HepG2 (cell line): ENCODE measurements around the gene HEY2. TPM values are rescaled to one million over a fixed set of nuclear protein-coding genes. Genes with fewer than 3 reads are reported as not detected.

ENCODE experiments used
- FOXK1 ChIP-seq: sonication (generic); formaldehyde crosslinking; IDR thresholded peaks from 2 replicates; pipeline ENCODE4 v1.4.0; 2020; ENCODE audit warnings: low read depth, missing genetic modification reagents, borderline replicate concordance
- IRF2 ChIP-seq: IDR thresholded peaks from 2 replicates; pipeline ENCODE4 v1.6.1; 2018; ENCODE audit warnings: missing genetic modification reagents, missing compliant biosample characterization
- PAX8 ChIP-seq: sonication (generic); formaldehyde crosslinking; IDR thresholded peaks from 2 replicates; pipeline ENCODE4 v1.8.0; 2022; ENCODE audit warnings: mild to moderate bottlenecking, missing genetic modification reagents, borderline replicate concordance
- RAD21 ChIP-seq: fragments of 450-650 bp; formaldehyde crosslinking; IDR thresholded peaks from 2 replicates; pipeline ENCODE4 v1.5.0; 2020; ENCODE audit warnings: mild to moderate bottlenecking
- RBM22 ChIP-seq: fragments of 200-400 bp; formaldehyde crosslinking; optimal IDR thresholded peaks from 2 replicates; pipeline ENCODE3; 2017; ENCODE audit warnings: mild to moderate bottlenecking, low read length, moderate library complexity
- SMC3 ChIP-seq: IDR thresholded peaks from 2 replicates; pipeline ENCODE4 v1.6.1; 2011; ENCODE audit warnings: low read length, improper control_type of control experiment
- SMYD3 ChIP-seq: sonication (generic); formaldehyde crosslinking; IDR thresholded peaks from 2 replicates; pipeline ENCODE4 v1.8.1; 2023; ENCODE audit warnings: mild to moderate bottlenecking, missing genetic modification reagents
- ZNF317 ChIP-seq: sonication (generic); formaldehyde crosslinking; IDR thresholded peaks from 2 replicates; pipeline ENCODE4 v1.5.0; 2020; ENCODE audit warnings: mild to moderate bottlenecking, missing genetic modification reagents
- polyA plus RNA-seq, 8 experiments: library from polyadenylated mRNA; depleted of rRNA in 3 of 8; stranded (reverse) in 7 of 8; unstranded in 1 of 8; fragments of >200 nt; fragmentation: Illumina TruSeq in 4 of 8; extraction: Trizol in 4 of 8; gene quantifications; 2 replicates each; pipeline versions ENCODE4 v1.2.1 to v1.2.3, GENCODE V29; 2011 to 2016; ENCODE audit warnings: low read depth in 4 of 8, missing spikeins in 1 of 8, mixed read lengths in 1 of 8; ENCODE audit not compliant: insufficient read depth in 1 of 8
- total RNA-seq, 5 experiments: library from RNA; depleted of rRNA; stranded (reverse); fragments of >200 nt; fragmentation: Illumina TruSeq; extraction: Trizol; gene quantifications; 2 replicates each; pipeline ENCODE4 v1.2.3, GENCODE V29; 2016; ENCODE audit warnings: low read depth in 1 of 5
- TF ChIP-seq, protein P1 (sequence below): sonication (generic); formaldehyde crosslinking; IDR thresholded peaks from 2 replicates; pipeline ENCODE4 v1.4.0; 2020; ENCODE audit warnings: mild to moderate bottlenecking, missing genetic modification reagents
- TF ChIP-seq, protein P2 (sequence below), 2 experiments: sonication (generic) in 1 of 2; formaldehyde crosslinking in 1 of 2; IDR thresholded peaks; 2 replicates each; pipeline versions ENCODE4 v1.5.1 to v1.6.1; 2011 to 2020; ENCODE audit warnings: borderline replicate concordance in 1 of 2, low read depth in 1 of 2, low read length in 1 of 2, mild to moderate bottlenecking in 1 of 2, missing genetic modification reagents in 1 of 2, moderate library complexity in 1 of 2
- TF ChIP-seq, protein P3 (sequence below): sonication (generic); formaldehyde crosslinking; IDR thresholded peaks from 2 replicates; pipeline ENCODE4 v1.8.1; 2023; ENCODE audit warnings: missing genetic modification reagents, mild to moderate bottlenecking, borderline replicate concordance
- TF ChIP-seq, protein P4 (sequence below): sonication (generic); formaldehyde crosslinking; IDR thresholded peaks from 2 replicates; pipeline ENCODE4 v1.4.0; 2020; ENCODE audit warnings: missing genetic modification reagents
- TF ChIP-seq, protein P5 (sequence below): sonication (generic); formaldehyde crosslinking; IDR thresholded peaks from 2 replicates; pipeline ENCODE4 v1.4.0; 2020; ENCODE audit warnings: missing genetic modification reagents

The HEY2 gene
- total and polyA plus RNA-seq, 2 of the 13 experiments (the other 11 are each of a cell fraction or from before 2014, with no cell fraction given) = 0.04 TPM

DNA sequence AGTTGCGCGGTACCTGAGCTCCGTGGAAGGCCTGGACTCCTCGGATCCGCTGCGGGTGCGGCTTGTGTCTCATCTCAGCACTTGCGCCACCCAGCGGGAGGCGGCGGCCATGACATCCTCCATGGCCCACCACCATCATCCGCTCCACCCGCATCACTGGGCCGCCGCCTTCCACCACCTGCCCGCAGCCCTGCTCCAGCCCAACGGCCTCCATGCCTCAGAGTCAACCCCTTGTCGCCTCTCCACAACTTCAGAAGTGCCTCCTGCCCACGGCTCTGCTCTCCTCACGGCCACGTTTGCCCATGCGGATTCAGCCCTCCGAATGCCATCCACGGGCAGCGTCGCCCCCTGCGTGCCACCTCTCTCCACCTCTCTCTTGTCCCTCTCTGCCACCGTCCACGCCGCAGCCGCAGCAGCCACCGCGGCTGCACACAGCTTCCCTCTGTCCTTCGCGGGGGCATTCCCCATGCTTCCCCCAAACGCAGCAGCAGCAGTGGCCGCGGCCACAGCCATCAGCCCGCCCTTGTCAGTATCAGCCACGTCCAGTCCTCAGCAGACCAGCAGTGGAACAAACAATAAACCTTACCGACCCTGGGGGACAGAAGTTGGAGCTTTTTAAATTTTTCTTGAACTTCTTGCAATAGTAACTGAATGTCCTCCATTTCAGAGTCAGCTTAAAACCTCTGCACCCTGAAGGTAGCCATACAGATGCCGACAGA is 9.9 kb downstream of the HEY2 start (continued):
- TF ChIP-seq, protein P1, sequence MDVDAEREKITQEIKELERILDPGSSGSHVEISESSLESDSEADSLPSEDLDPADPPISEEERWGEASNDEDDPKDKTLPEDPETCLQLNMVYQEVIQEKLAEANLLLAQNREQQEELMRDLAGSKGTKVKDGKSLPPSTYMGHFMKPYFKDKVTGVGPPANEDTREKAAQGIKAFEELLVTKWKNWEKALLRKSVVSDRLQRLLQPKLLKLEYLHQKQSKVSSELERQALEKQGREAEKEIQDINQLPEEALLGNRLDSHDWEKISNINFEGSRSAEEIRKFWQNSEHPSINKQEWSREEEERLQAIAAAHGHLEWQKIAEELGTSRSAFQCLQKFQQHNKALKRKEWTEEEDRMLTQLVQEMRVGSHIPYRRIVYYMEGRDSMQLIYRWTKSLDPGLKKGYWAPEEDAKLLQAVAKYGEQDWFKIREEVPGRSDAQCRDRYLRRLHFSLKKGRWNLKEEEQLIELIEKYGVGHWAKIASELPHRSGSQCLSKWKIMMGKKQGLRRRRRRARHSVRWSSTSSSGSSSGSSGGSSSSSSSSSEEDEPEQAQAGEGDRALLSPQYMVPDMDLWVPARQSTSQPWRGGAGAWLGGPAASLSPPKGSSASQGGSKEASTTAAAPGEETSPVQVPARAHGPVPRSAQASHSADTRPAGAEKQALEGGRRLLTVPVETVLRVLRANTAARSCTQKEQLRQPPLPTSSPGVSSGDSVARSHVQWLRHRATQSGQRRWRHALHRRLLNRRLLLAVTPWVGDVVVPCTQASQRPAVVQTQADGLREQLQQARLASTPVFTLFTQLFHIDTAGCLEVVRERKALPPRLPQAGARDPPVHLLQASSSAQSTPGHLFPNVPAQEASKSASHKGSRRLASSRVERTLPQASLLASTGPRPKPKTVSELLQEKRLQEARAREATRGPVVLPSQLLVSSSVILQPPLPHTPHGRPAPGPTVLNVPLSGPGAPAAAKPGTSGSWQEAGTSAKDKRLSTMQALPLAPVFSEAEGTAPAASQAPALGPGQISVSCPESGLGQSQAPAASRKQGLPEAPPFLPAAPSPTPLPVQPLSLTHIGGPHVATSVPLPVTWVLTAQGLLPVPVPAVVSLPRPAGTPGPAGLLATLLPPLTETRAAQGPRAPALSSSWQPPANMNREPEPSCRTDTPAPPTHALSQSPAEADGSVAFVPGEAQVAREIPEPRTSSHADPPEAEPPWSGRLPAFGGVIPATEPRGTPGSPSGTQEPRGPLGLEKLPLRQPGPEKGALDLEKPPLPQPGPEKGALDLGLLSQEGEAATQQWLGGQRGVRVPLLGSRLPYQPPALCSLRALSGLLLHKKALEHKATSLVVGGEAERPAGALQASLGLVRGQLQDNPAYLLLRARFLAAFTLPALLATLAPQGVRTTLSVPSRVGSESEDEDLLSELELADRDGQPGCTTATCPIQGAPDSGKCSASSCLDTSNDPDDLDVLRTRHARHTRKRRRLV = no peak
- TF ChIP-seq, protein P2, sequence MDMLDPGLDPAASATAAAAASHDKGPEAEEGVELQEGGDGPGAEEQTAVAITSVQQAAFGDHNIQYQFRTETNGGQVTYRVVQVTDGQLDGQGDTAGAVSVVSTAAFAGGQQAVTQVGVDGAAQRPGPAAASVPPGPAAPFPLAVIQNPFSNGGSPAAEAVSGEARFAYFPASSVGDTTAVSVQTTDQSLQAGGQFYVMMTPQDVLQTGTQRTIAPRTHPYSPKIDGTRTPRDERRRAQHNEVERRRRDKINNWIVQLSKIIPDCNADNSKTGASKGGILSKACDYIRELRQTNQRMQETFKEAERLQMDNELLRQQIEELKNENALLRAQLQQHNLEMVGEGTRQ (IDR thresholded peaks at IDR 0.05; ENCODE audit: low read depth, low read length) = no peak
- TF ChIP-seq, protein P2 (CRISPR knock-in tag; IDR thresholded peaks at IDR 0.05; ENCODE audit: borderline replicate concordance) = no peak
- TF ChIP-seq, protein P3, sequence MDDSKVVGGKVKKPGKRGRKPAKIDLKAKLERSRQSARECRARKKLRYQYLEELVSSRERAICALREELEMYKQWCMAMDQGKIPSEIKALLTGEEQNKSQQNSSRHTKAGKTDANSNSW (CRISPR knock-in tag) = no peak
- TF ChIP-seq RAD21 (CRISPR knock-in tag) (peak; percentile 62; the same call in 1 of the 2 replicates), SMYD3 (CRISPR knock-in tag) (no peak), RBM22 (no peak), FOXK1 (CRISPR knock-in tag) (no peak), PAX8 (CRISPR knock-in tag) (no peak), ZNF317 (CRISPR knock-in tag) (no peak), IRF2 (CRISPR knock-in tag) (no peak), SMC3 (peak; percentile 7; the same call in 1 of the 2 replicates)
- TF ChIP-seq, protein P4, sequence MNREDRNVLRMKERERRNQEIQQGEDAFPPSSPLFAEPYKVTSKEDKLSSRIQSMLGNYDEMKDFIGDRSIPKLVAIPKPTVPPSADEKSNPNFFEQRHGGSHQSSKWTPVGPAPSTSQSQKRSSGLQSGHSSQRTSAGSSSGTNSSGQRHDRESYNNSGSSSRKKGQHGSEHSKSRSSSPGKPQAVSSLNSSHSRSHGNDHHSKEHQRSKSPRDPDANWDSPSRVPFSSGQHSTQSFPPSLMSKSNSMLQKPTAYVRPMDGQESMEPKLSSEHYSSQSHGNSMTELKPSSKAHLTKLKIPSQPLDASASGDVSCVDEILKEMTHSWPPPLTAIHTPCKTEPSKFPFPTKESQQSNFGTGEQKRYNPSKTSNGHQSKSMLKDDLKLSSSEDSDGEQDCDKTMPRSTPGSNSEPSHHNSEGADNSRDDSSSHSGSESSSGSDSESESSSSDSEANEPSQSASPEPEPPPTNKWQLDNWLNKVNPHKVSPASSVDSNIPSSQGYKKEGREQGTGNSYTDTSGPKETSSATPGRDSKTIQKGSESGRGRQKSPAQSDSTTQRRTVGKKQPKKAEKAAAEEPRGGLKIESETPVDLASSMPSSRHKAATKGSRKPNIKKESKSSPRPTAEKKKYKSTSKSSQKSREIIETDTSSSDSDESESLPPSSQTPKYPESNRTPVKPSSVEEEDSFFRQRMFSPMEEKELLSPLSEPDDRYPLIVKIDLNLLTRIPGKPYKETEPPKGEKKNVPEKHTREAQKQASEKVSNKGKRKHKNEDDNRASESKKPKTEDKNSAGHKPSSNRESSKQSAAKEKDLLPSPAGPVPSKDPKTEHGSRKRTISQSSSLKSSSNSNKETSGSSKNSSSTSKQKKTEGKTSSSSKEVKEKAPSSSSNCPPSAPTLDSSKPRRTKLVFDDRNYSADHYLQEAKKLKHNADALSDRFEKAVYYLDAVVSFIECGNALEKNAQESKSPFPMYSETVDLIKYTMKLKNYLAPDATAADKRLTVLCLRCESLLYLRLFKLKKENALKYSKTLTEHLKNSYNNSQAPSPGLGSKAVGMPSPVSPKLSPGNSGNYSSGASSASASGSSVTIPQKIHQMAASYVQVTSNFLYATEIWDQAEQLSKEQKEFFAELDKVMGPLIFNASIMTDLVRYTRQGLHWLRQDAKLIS = no peak
- TF ChIP-seq, protein P5, sequence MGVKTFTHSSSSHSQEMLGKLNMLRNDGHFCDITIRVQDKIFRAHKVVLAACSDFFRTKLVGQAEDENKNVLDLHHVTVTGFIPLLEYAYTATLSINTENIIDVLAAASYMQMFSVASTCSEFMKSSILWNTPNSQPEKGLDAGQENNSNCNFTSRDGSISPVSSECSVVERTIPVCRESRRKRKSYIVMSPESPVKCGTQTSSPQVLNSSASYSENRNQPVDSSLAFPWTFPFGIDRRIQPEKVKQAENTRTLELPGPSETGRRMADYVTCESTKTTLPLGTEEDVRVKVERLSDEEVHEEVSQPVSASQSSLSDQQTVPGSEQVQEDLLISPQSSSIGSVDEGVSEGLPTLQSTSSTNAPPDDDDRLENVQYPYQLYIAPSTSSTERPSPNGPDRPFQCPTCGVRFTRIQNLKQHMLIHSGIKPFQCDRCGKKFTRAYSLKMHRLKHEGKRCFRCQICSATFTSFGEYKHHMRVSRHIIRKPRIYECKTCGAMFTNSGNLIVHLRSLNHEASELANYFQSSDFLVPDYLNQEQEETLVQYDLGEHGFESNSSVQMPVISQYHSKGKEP = no peak
